Gastroesophageal sphincter (tissue), 4 donors: Measurements from ENCODE around the gene NFIX. TPM values are rescaled to one million over a fixed set of nuclear protein-coding genes. Genes with fewer than 3 reads are reported as not detected.

ENCODE experiments used
- ATAC-seq: fragments of 150-250 bp; one replicate; pipeline ENCODE4 v1.9.1; 2016; ENCODE audit warnings: mild to moderate bottlenecking, moderate library complexity
- H3K27ac ChIP-seq, 4 donors: fragments of 200-600 bp; sonication (generic) in 3 of 4; 1 replicate in 3 of 4; 2 replicates in 1 of 4; pipeline ENCODE4 v1.5.1; 2016 to 2019
- H3K27me3 ChIP-seq: fragments of 200-600 bp; sonication (generic); one replicate; pipeline ENCODE4 v1.5.1; 2019
- H3K36me3 ChIP-seq, 2 donors: fragments of 200-600 bp; sonication (generic); one replicate each; pipeline ENCODE4 v1.5.1; 2019; ENCODE audit warnings: control low read depth in 1 of 2
- H3K4me1 ChIP-seq, 3 donors: fragments of 200-600 bp; sonication (generic); 1 replicate in 2 of 3; 2 replicates in 1 of 3; pipeline ENCODE4 v1.5.1; 2016 to 2019; ENCODE audit warnings: control low read depth in 2 of 3
- H3K4me3 ChIP-seq, 2 donors: fragments of 200-600 bp; sonication (generic); one replicate each; pipeline ENCODE4 v1.5.1; 2019; ENCODE audit warnings: mild to moderate bottlenecking in 1 of 2, moderate library complexity in 1 of 2
- H3K9me3 ChIP-seq, 3 donors: fragments of 200-600 bp; sonication (generic); one replicate each; pipeline ENCODE4 v1.5.1; 2017 to 2019; ENCODE audit warnings: control low read depth in 2 of 3
- CTCF ChIP-seq, 4 experiments: fragments of 200-600 bp in 2 of 4; fragments of 450-650 bp in 2 of 4; sonication (generic) in 1 of 4; IDR thresholded peaks; one replicate each; pipeline ENCODE4 v1.5.1; 2017 to 2019; ENCODE audit warnings: antibody characterized with exemption in 4 of 4, mild to moderate bottlenecking in 2 of 4, moderate library complexity in 2 of 4
- EP300 ChIP-seq: sonication (generic); formaldehyde crosslinking; IDR thresholded peaks from one replicate; pipeline ENCODE4 v1.6.1; 2017; ENCODE audit warnings: antibody characterized with exemption, mild to moderate bottlenecking
- POLR2A ChIP-seq, 2 donors: fragments of 450-650 bp; IDR thresholded peaks; one replicate each; pipeline ENCODE4 v1.6.1; 2017; ENCODE audit warnings: antibody characterized with exemption in 2 of 2, mild to moderate bottlenecking in 2 of 2, moderate library complexity in 1 of 2
- POLR2AphosphoS5 ChIP-seq: sonication (generic); formaldehyde crosslinking; IDR thresholded peaks from one replicate; pipeline ENCODE4 v1.6.1; 2017; ENCODE audit warnings: antibody characterized with exemption
- WGBS, 2 donors: methylation state at CpG; one replicate each; pipeline ENCODE4 v1.1.5; 2018; ENCODE audit warnings: low coverage in 1 of 2; 5-methylcytosine and 5-hydroxymethylcytosine counted together
- total RNA-seq, 4 donors: library from RNA; depleted of rRNA; stranded (reverse); fragments of >200 nt; gene quantifications; one replicate each; pipeline ENCODE4 v1.1.0, GENCODE V29; 2016

The NFIX gene
- total RNA-seq: 100 to 1,000 TPM in 1 of 4 donors, 10 to 100 TPM in 3; 44.7 to 145 (median 72.4) TPM

DNA sequence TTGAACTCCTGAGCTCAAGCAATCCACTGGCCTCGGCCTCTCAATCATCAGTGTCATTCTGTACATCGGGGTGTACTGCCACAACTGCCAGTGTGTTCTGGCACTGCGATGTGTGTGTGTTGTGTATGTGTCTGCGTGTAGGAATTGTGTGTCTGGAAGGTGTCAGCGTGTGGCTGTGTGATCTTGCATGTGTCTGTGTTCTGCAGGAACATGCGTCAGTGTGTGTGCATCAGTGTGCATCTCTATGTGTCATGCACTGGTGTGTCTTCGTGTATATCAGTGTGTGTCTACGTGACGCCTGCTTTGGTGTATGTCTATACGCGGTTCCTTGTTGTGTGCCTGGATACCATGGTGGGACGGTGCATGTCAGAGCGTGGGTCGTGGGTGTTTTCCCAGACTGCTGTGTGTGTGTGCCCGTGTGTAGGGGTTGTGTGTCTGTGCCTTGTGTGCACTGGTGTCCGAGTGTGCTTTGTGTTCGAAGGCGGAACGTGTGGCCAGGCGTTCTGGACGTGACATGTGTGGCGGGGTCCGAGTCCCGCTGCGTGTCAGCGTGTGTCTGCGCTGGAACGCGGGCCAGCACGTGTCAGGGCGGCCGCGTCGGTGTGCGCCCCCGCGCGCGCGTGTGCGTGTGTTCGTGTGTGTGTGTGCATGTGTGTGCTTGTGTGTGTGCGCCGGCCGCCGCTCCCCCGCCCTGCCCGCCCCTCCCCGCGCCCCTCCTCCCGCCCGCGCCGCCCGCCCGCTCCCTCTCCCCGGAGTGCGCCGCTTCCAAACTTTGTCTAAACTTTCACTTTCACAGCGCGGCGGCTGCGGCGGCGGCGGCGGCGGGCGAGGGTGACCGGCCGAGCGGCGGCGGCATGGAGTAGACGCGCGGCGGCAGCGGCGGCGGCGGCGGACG is at the start of gene NFIX:
TSS of gene NFIX (plus strand) at position 775 of the 895 bp plus-strand sequence. CDS start 363 bp downstream, outside the sequence.
- peak within 1 kb of the TSS; percentile 50 to 91 for H3K4me3 ChIP-seq
- H3K27me3 ChIP-seq: no peaks in the 10 kb centered on the region
- WGBS, 2 donors: 66% methylated on average over 3 of the region's 84 CpGs; no CpG with 5 or more reads in 1 of the 2 donors
- H3K27ac ChIP-seq: peak within 1 kb of the TSS; percentile 49 to 98 (median 94)
- H3K36me3 ChIP-seq: peaks cover 0 to 5% of the 10 kb centered on the region in 2 donors
- H3K4me1 ChIP-seq: peaks cover 0 to 43% (median 28%) of the 10 kb centered on the region in 3 donors
- no peaks in the 10 kb centered on the region for H3K9me3 ChIP-seq
- TF ChIP-seq CTCF (IDR thresholded peaks at IDR 0.05): no peak
- peak; percentile 34 for TF ChIP-seq POLR2AphosphoS5
- ATAC-seq: peak; percentile 69

GRCh38 chr19:12945479-12946091 is 49.7 kb upstream of the NFIX start, which contains the start of gene RAD23A:
Gene RAD23A, plus strand, starts transcription at chr19:12945862. Its CDS starts 87 bp downstream, at chr19:12945949.
- Histone ChIP-seq H3K36me3 (peaks cover 0 to 75% of the 10 kb centered on the region in 2 donors), H3K4me3 (peak within 1 kb of the TSS; percentile 96 to 99), H3K27me3 (no peaks in the 10 kb centered on the region), H3K4me1 (peaks cover 0 to 76% (median 18%) of the 10 kb centered on the region in 3 donors), H3K9me3 (no peaks in the 10 kb centered on the region), H3K27ac (peak within 1 kb of the TSS; percentile 92 to 97 (median 95))
- TF ChIP-seq EP300 (no peak), POLR2A (IDR thresholded peaks at IDR 0.05) (peak; percentile 86 to 92), POLR2AphosphoS5 (peak; percentile 94), CTCF (IDR thresholded peaks at IDR 0.05) (peak in 2 of 4 experiments; percentile 29 to 39)
- peak; percentile 96 for ATAC-seq
- 3 to 4% methylated on average over 5 to 7 of the region's 62 CpGs for WGBS, 2 donors

- H3K4me1 ChIP-seq: peaks cover 0 to 70% (median 13%) of the 10 kb centered on the region in 3 donors
- WGBS, 2 donors: 0% methylated on average over 5 to 9 of the region's 40 CpGs
These were observed 49.1 kb upstream of the NFIX start for GRCh38 chr19:12946092-12946721.

More at GRCh38 chr19:12946092-12946721, 49.1 kb upstream of the NFIX start:
- no peaks in the 10 kb centered on the region for H3K27me3 ChIP-seq
- H3K27ac ChIP-seq: peak overlapping the region; percentile 92 to 97 (median 95)
- no peak for TF ChIP-seq POLR2AphosphoS5
- no peak for TF ChIP-seq CTCF (IDR thresholded peaks at IDR 0.05)
- no peak for TF ChIP-seq POLR2A (IDR thresholded peaks at IDR 0.05)
- no peak for TF ChIP-seq EP300
- peak; percentile 78 for ATAC-seq
- peaks cover 0 to 75% of the 10 kb centered on the region in 2 donors for H3K36me3 ChIP-seq
- no peaks in the 10 kb centered on the region for H3K9me3 ChIP-seq
- peak overlapping the region; percentile 96 to 99 for H3K4me3 ChIP-seq
